Cardiac fibroblast (primary cell): ENCODE data around the gene USH2A.

Source experiments
- DNase-seq, 2 donors: peaks; one replicate each; pipeline versions ENCODE4 v3.0.0 to v3.0.0-alpha.2; 2010; ENCODE audit warnings: low read depth in 2 of 2
- H3K4me3 ChIP-seq, 2 donors: replicated peaks in 1 of 2; 1 replicate in 1 of 2; 2 replicates in 1 of 2; pipeline ENCODE4 v1.5.1; 2011; ENCODE audit warnings: low read depth in 2 of 2, low read length in 2 of 2, mild to moderate bottlenecking in 2 of 2, moderate library complexity in 1 of 2
- CTCF ChIP-seq: IDR thresholded peaks from one replicate; pipeline ENCODE4 v1.5.1; 2011; ENCODE audit warnings: low read depth, mild to moderate bottlenecking, low read length, inconsistent platforms

USH2A gene

GRCh38 chr1:215718575-215719287 lies 704.5 kb downstream of the USH2A start:
- no peak for DNase-seq
- TF ChIP-seq CTCF, result no peak
- no peak overlapping the region for H3K4me3 ChIP-seq

GRCh38 chr1:215717677-215718426 lies 705.4 kb downstream of the USH2A start:
- TF ChIP-seq CTCF, result no peak
- no peak overlapping the region for H3K4me3 ChIP-seq
- DNase-seq, result no peak

DNA sequence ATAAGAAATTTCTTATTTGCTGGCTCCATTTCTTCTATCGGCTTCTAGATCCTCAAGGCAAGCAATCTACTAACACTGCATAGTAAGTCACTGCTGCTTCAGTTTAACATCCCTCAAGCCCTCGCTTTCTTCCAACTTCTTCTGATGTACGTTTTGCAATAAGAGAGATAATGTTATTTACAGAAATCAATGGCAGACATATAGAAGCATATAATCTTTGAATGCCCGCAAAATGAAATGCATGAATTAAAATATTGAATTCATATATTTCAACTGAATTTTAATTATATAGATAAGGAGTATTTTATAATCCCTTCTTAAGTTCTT lies 712.4 kb downstream of the USH2A start:
- no peak overlapping the region for H3K4me3 ChIP-seq
- no peak for TF ChIP-seq CTCF
- DNase-seq, result no peak

- no peak overlapping the region for H3K4me3 ChIP-seq
- peak; percentile 56 for TF ChIP-seq CTCF
- DNase-seq, result peak; percentile 54 to 74
These were observed 713.0 kb downstream of the USH2A start for GRCh38 chr1:215710036-215710898.

DNA sequence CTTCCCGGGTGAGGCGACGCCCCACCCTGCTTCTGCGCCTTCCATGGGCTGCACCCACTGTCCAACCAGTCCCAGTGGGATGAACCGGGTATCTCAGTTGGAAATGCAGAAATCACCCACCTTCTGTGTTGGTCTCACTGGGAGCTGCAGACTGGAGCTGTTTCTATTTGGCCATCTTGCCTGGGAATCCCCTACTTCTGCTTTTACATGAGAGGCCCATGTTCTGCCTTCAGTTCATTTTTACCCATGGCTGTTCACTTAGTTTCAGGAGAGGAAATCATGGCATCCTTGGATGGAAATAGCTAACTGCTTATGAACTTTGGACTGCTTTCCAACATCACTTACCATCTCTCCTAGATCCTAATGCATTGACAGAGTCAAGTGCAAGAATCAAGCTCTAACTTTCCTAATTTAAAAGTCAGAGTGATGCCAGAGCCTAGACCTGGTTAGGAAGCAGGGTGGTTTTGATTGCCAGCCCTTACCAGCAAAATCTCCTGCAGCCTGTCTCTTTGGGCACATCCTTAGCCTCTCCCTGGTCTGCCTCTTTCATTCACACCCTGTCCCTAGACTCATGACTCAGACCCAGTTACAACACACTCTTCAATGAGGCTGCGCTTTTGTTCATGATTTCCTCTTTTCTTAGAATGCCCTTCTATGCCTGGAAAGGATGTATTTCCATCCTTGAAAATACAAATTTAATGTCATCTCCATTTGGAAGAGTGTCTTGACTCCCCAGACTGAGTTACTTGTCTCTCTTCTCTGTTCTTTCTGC lies 719.0 kb downstream of the USH2A start:
- peak; percentile 10 to 34 for DNase-seq
- no peak overlapping the region for H3K4me3 ChIP-seq
- TF ChIP-seq CTCF, result no peak

DNA sequence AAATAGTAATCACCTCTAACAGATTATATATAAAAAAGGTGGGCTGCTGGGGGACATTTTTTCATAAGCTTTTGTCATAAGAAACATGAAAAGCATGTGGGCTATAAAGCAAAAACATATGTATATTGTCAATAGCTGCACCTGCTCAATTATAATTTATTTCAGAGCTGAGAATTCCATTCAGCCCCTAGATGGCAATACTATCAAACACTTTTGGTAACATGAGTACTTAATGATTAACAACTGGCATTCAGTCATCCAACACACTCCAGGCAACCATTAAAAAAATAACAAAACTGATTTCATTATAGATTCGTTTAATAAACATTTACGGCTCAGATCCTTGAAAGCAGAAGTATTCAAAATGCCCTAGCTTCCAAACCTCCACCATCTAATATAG lies 741.0 kb downstream of the USH2A start:
- H3K4me3 ChIP-seq, result no peak overlapping the region
- peak in 1 of 2 donors; percentile 3 for DNase-seq
- TF ChIP-seq CTCF, result no peak
